HCT116 (cell line): ENCODE measurements around the gene IQCM.

Experiments used
- CTCF ChIP-seq, 3 experiments: fragments of 200-600 bp in 1 of 3; sonication (generic) in 1 of 3; IDR thresholded peaks in 2 of 3; conservative IDR thresholded peaks in 1 of 3; 2 replicates each; pipeline ENCODE4 v1.5.1; 2012 to 2017; ENCODE audit warnings: low read depth in 2 of 3, low read length in 2 of 3, antibody characterized with exemption in 1 of 3, borderline replicate concordance in 1 of 3, control low read depth in 1 of 3, mild to moderate bottlenecking in 1 of 3, mixed read lengths in 1 of 3, mixed run types in 1 of 3, moderate library complexity in 1 of 3; ENCODE audit not compliant: insufficient read depth in 1 of 3
- EGR1 ChIP-seq: IDR thresholded peaks from 2 replicates; pipeline ENCODE4 v1.6.1; 2012; ENCODE audit warnings: low read depth
- ELF1 ChIP-seq: IDR thresholded peaks from 2 replicates; pipeline ENCODE4 v1.6.1; 2012; ENCODE audit warnings: low read depth, borderline replicate concordance
- EZH2 ChIP-seq: fragments of 200-600 bp; sonication (generic); IDR thresholded peaks from 2 replicates; pipeline ENCODE4 v1.6.1; 2017; ENCODE audit warnings: antibody characterized with exemption, mixed run types
- POLR2A ChIP-seq: IDR thresholded peaks from 2 replicates; pipeline ENCODE4 v1.7.0; 2011; ENCODE audit warnings: borderline replicate concordance; ENCODE audit not compliant: insufficient read depth, insufficient read length; ENCODE audit errors: extremely low read depth
- POLR2AphosphoS5 ChIP-seq: IDR thresholded peaks from 2 replicates; pipeline ENCODE4 v1.6.1; 2011; ENCODE audit warnings: mild to moderate bottlenecking, low read depth, low read length, moderate library complexity
- TCF7L2 ChIP-seq: IDR thresholded peaks from 2 replicates; pipeline ENCODE4 v1.7.0; 2011; ENCODE audit warnings: borderline replicate concordance, inconsistent platforms; ENCODE audit not compliant: insufficient read depth, insufficient read length; ENCODE audit errors: extremely low read depth
- TF ChIP-seq, protein P1 (sequence below): IDR thresholded peaks from 2 replicates; pipeline ENCODE4 v1.6.1; 2012; ENCODE audit warnings: low read depth

GRCh38 chr4:149749784-149750183, 65.9 kb downstream of the IQCM start:
- TF ChIP-seq TCF7L2 (no peak), ELF1 (no peak), EZH2 (no peak), POLR2A (no peak), CTCF (IDR thresholded peaks at IDR 0.05 in 2 of 3, conservative IDR thresholded peaks at IDR 0.05 in 1 of 3; ENCODE audit: borderline replicate concordance in 1 of 3, insufficient read depth in 1 of 3, low read depth in 2 of 3, low read length in 2 of 3) (no peak), POLR2AphosphoS5 (no peak), EGR1 (no peak)
- TF ChIP-seq, protein P1, sequence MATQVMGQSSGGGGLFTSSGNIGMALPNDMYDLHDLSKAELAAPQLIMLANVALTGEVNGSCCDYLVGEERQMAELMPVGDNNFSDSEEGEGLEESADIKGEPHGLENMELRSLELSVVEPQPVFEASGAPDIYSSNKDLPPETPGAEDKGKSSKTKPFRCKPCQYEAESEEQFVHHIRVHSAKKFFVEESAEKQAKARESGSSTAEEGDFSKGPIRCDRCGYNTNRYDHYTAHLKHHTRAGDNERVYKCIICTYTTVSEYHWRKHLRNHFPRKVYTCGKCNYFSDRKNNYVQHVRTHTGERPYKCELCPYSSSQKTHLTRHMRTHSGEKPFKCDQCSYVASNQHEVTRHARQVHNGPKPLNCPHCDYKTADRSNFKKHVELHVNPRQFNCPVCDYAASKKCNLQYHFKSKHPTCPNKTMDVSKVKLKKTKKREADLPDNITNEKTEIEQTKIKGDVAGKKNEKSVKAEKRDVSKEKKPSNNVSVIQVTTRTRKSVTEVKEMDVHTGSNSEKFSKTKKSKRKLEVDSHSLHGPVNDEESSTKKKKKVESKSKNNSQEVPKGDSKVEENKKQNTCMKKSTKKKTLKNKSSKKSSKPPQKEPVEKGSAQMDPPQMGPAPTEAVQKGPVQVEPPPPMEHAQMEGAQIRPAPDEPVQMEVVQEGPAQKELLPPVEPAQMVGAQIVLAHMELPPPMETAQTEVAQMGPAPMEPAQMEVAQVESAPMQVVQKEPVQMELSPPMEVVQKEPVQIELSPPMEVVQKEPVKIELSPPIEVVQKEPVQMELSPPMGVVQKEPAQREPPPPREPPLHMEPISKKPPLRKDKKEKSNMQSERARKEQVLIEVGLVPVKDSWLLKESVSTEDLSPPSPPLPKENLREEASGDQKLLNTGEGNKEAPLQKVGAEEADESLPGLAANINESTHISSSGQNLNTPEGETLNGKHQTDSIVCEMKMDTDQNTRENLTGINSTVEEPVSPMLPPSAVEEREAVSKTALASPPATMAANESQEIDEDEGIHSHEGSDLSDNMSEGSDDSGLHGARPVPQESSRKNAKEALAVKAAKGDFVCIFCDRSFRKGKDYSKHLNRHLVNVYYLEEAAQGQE: no peak
